CD14-positive monocyte (primary cell): Measurements from ENCODE around the gene TDRD7. TPM values are rescaled to one million over a fixed set of nuclear protein-coding genes. Genes with fewer than 3 reads are reported as not detected.

ENCODE experiments used
- DNase-seq, 3 donors: peaks; one replicate each; pipeline ENCODE4 v3.0.0-alpha.2; 2011 to 2022
- H2AFZ ChIP-seq: 2 replicates; pipeline ENCODE4 v1.6.0; 2012; ENCODE audit warnings: mild to moderate bottlenecking, low read depth, low read length, inconsistent platforms; ENCODE audit not compliant: insufficient read depth, poor library complexity, severe bottlenecking
- H3K27ac ChIP-seq, 2 donors: 1 replicate in 1 of 2; 2 replicates in 1 of 2; pipeline ENCODE4 v1.5.1; 2012 to 2013; ENCODE audit warnings: low read length in 2 of 2, control low read depth in 1 of 2, inconsistent platforms in 1 of 2, low read depth in 1 of 2, mild to moderate bottlenecking in 1 of 2
- H3K27me3 ChIP-seq, 2 donors: one replicate each; pipeline versions ENCODE4 v1.6.0 to v1.6.1; 2011 to 2013; ENCODE audit warnings: low read length in 2 of 2; ENCODE audit not compliant: control insufficient read depth in 2 of 2, insufficient read depth in 2 of 2
- H3K36me3 ChIP-seq, 2 donors: replicated peaks in 1 of 2; 1 replicate in 1 of 2; 2 replicates in 1 of 2; pipeline versions ENCODE4 v1.5.1 to v1.6.1; 2012 to 2013; ENCODE audit warnings: low read length in 2 of 2, control low read depth in 1 of 2, inconsistent platforms in 1 of 2, mild to moderate bottlenecking in 1 of 2; ENCODE audit not compliant: insufficient read depth in 2 of 2, control insufficient read depth in 1 of 2
- H3K4me1 ChIP-seq, 2 donors: 1 replicate in 1 of 2; 2 replicates in 1 of 2; pipeline versions ENCODE4 v1.5.1 to v1.6.1; 2012 to 2013; ENCODE audit warnings: low read length in 2 of 2, control low read depth in 1 of 2, inconsistent platforms in 1 of 2, mild to moderate bottlenecking in 1 of 2, moderate library complexity in 1 of 2; ENCODE audit not compliant: insufficient read depth in 2 of 2, control insufficient read depth in 1 of 2
- H3K4me2 ChIP-seq: replicated peaks from 2 replicates; pipeline ENCODE3; 2012; ENCODE audit warnings: low read length, moderate library complexity, mild to moderate bottlenecking; ENCODE audit not compliant: poor library complexity, severe bottlenecking; ENCODE audit errors: extremely low read depth
- H3K4me3 ChIP-seq, 3 experiments: fragments of 200-600 bp in 1 of 3; sonication (generic) in 1 of 3; replicated peaks in 1 of 3; 1 replicate in 2 of 3; 2 replicates in 1 of 3; pipeline ENCODE4 v1.5.1; 2011 to 2013; ENCODE audit warnings: low read length in 3 of 3, mild to moderate bottlenecking in 3 of 3, control low read depth in 2 of 3, low read depth in 2 of 3, inconsistent platforms in 1 of 3, moderate library complexity in 1 of 3
- H3K79me2 ChIP-seq: 2 replicates; pipeline ENCODE4 v1.6.0; 2012; ENCODE audit warnings: mild to moderate bottlenecking, control low read depth, inconsistent platforms, low read length, moderate library complexity; ENCODE audit not compliant: insufficient read depth
- H3K9ac ChIP-seq: 2 replicates; pipeline ENCODE4 v1.6.0; 2017; ENCODE audit warnings: low read length, mild to moderate bottlenecking; ENCODE audit not compliant: insufficient read depth, poor library complexity, severe bottlenecking
- H3K9me3 ChIP-seq, 2 donors: replicated peaks in 1 of 2; 1 replicate in 1 of 2; 2 replicates in 1 of 2; pipeline versions ENCODE4 v1.5.1 to v1.6.1; 2012 to 2013; ENCODE audit warnings: low read length in 2 of 2, control low read depth in 1 of 2; ENCODE audit not compliant: control insufficient read depth in 1 of 2, insufficient read depth in 1 of 2
- H4K20me1 ChIP-seq: 2 replicates; pipeline ENCODE4 v1.6.0; 2012; ENCODE audit warnings: mild to moderate bottlenecking, low read length, control low read depth, moderate library complexity; ENCODE audit not compliant: insufficient read depth
- H3K27ac Mint-ChIP-seq, 7 donors: one replicate each; pipeline ENCODE4 v1.8.0; 2020; ENCODE audit warnings: mild to moderate bottlenecking in 7 of 7, mixed read lengths in 7 of 7, moderate library complexity in 6 of 7, inconsistent platforms in 2 of 7
- H3K27me3 Mint-ChIP-seq, 3 donors: one replicate each; pipeline ENCODE4 v1.8.0; 2021 to 2022; ENCODE audit warnings: low read depth in 3 of 3, mild to moderate bottlenecking in 3 of 3, mixed read lengths in 3 of 3, moderate library complexity in 3 of 3, inconsistent platforms in 1 of 3
- H3K36me3 Mint-ChIP-seq, 2 donors: one replicate each; pipeline ENCODE4 v1.8.0; 2020; ENCODE audit warnings: mixed read lengths in 2 of 2, inconsistent platforms in 1 of 2, mild to moderate bottlenecking in 1 of 2
- H3K4me1 Mint-ChIP-seq: one replicate; pipeline ENCODE4 v1.8.0; 2020; ENCODE audit warnings: mild to moderate bottlenecking, mixed read lengths
- H3K4me3 Mint-ChIP-seq, 2 donors: one replicate each; pipeline ENCODE4 v1.8.0; 2020; ENCODE audit warnings: mild to moderate bottlenecking in 2 of 2, mixed read lengths in 2 of 2, moderate library complexity in 1 of 2
- H3K9me3 Mint-ChIP-seq, 7 donors: one replicate each; pipeline ENCODE4 v1.8.0; 2020 to 2022; ENCODE audit warnings: mixed read lengths in 7 of 7, mild to moderate bottlenecking in 6 of 7, moderate library complexity in 6 of 7, inconsistent platforms in 2 of 7
- WGBS: methylation state at CpG from one replicate; pipeline ENCODE4 v1.1.5; 2013; ENCODE audit warnings: missing lambda C conversion rate; ENCODE audit not compliant: insufficient coverage; 5-methylcytosine and 5-hydroxymethylcytosine counted together
- intact Hi-C, 2 donors: fragments of 100-400 bp; cut with micrococcal nuclease; formaldehyde crosslinking; loops; one replicate each; pipeline versions ENCODE4 v1.15.0 to v1.15.1; 2023
- polyA plus RNA-seq, 3 donors: library from polyadenylated mRNA; depleted of rRNA in 1 of 3; unstranded in 2 of 3; stranded (reverse) in 1 of 3; fragments of 300-500 nt in 2 of 3; fragments of >200 nt in 1 of 3; fragmentation: Illumina TruSeq in 2 of 3; gene quantifications; 1 replicate in 2 of 3; 2 replicates in 1 of 3; pipeline ENCODE4 v1.2.3, GENCODE V29; 2012 to 2021
- TF ChIP-seq, protein P1 (sequence below): fragments of 200-600 bp; IDR thresholded peaks from one replicate; pipeline ENCODE4 v1.8.0; 2022; ENCODE audit warnings: antibody characterized with exemption, mild to moderate bottlenecking

TDRD7 gene
- polyA plus RNA-seq, 3 donors = 8.1 to 12.0 (median 11.1) TPM

DNA sequence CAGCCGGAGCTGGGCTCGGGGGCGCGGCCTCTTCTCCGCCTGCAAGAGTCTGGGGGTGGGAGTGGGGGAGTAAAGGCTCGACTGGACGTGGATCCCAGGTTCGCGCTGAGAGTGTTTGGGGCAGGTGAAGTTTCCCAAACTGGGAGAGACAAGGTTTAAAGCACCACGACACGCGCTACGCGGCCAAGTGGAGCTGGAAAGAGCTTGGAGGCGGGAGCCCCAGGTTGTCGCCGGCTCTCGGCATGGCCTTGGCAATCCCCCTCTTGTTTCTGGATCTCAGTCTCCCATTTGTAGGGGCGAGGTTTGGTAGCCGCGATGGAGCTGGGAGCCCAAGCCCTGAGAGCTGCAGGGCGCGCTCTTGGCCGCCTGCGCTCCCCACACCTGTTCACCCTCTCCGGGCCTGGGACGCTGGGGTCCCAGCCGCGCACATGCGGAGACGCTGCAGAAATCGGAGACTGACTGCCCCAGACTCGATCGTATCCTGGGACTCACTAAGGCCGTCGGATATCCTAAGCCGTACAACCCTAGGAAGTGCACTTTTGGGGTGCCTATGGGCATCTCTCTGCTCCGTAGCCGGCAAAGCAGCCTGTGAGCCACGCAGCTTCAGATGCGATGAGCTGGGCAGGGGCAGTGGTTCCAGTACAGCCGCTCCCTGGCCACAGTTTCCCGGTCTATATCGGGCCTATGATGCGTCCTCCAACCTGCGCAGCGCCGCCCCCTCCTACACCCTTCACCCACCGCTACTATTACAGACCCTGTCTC, 90.5 kb downstream of the TDRD7 start:
- Mint-ChIP-seq H3K4me1 (peaks cover 22% of the 10 kb centered on the region), H3K27me3 (peaks cover 60 to 65% (median 61%) of the 10 kb centered on the region in 3 donors), H3K4me3 (peak overlapping the region; percentile 76 to 93), H3K27ac (peak overlapping the region in 2 of 7 donors; percentile 22 to 68), H3K36me3 (peaks cover 10 to 12% of the 10 kb centered on the region in 2 donors), H3K9me3 (peaks cover 0 to 28% (median 16%) of the 10 kb centered on the region in 7 donors)
- H3K4me3 ChIP-seq = peak overlapping the region; percentile 13 to 79 (median 61)
- peaks cover 0 to 17% of the 10 kb centered on the region in 2 donors for H3K9me3 ChIP-seq
- H3K4me1 ChIP-seq = peaks cover 17 to 22% of the 10 kb centered on the region in 2 donors
- H3K36me3 ChIP-seq = no peaks in the 10 kb centered on the region
- peak overlapping the region; percentile 85 for H2AFZ ChIP-seq
- H3K27ac ChIP-seq = no peak overlapping the region
- TF ChIP-seq, protein P1, sequence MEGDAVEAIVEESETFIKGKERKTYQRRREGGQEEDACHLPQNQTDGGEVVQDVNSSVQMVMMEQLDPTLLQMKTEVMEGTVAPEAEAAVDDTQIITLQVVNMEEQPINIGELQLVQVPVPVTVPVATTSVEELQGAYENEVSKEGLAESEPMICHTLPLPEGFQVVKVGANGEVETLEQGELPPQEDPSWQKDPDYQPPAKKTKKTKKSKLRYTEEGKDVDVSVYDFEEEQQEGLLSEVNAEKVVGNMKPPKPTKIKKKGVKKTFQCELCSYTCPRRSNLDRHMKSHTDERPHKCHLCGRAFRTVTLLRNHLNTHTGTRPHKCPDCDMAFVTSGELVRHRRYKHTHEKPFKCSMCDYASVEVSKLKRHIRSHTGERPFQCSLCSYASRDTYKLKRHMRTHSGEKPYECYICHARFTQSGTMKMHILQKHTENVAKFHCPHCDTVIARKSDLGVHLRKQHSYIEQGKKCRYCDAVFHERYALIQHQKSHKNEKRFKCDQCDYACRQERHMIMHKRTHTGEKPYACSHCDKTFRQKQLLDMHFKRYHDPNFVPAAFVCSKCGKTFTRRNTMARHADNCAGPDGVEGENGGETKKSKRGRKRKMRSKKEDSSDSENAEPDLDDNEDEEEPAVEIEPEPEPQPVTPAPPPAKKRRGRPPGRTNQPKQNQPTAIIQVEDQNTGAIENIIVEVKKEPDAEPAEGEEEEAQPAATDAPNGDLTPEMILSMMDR = no peak
- peaks cover 51 to 63% of the 10 kb centered on the region in 2 donors for H3K27me3 ChIP-seq
- H3K79me2 ChIP-seq = no peaks in the 10 kb centered on the region
- H4K20me1 ChIP-seq = no peaks in the 10 kb centered on the region
- no peak for DNase-seq
- peak overlapping the region; percentile 51 for H3K9ac ChIP-seq
- under 1% methylated on average over 49 of the region's 49 CpGs for WGBS
- intact Hi-C loops = no loop called here
- peak overlapping the region; percentile 97 for H3K4me2 ChIP-seq

DNA sequence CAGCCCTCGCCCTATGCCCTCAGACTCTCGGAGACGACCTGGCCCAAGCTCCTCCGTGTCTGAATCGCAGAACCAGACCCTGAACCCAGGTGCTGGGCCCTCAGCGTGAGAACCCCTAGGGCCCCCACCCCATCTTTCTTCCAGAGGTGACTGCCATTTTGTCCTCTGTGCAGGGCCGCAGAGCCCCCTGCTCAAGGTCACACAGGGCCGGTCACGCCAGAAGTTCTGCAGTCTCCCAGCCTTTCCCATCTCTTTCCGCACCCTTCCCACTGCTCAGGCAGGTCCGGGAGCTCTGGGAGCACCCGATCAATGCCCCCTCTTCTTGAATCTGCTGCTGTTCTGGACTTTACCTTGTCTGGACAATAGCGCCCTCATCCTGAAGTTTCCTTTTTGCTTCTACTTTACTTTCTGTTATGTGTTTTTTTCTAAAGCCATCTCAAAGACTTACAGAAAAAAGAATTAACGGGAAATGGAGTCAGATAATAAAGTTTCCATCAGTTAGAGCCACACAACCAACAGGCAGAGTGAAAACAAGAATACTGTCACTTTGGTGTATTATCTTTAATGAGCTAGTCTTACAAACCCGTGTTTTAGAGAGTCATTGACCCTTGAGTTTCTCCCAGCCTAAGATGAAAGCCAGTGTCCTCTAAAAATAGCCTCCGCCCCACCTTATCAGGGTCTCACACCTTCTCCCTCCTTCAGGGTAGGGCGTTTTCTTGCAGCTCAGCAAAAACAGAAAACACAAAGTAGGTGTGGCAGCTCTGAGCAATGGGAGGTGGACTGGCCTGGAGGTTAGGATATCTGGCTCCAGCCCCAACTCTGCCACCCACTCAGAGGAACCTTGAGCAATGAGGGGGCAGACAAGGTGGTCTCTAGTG, 91.3 kb downstream of the TDRD7 start:
- intact Hi-C loops = no loop called here
- peaks cover 17 to 22% of the 10 kb centered on the region in 2 donors for H3K4me1 ChIP-seq
- H3K9ac ChIP-seq = no peak overlapping the region
- peak overlapping the region in 2 of 7 donors; percentile 22 to 68 for H3K27ac Mint-ChIP-seq
- no peaks in the 10 kb centered on the region for H3K36me3 ChIP-seq
- H4K20me1 ChIP-seq = no peaks in the 10 kb centered on the region
- peak overlapping the region; percentile 97 for H3K4me2 ChIP-seq
- no peak overlapping the region for H3K27ac ChIP-seq
- H3K4me1 Mint-ChIP-seq = peaks cover 22% of the 10 kb centered on the region
- H3K9me3 Mint-ChIP-seq = peaks cover 0 to 22% (median 14%) of the 10 kb centered on the region in 7 donors
- DNase-seq = no peak
- TF ChIP-seq, protein P1 = no peak
- peaks cover 4 to 12% of the 10 kb centered on the region in 2 donors for H3K36me3 Mint-ChIP-seq
- WGBS = 31% methylated on average over 12 of the region's 17 CpGs
- H3K27me3 Mint-ChIP-seq = peaks cover 58 to 65% (median 59%) of the 10 kb centered on the region in 3 donors
- H3K27me3 ChIP-seq = peaks cover 51 to 63% of the 10 kb centered on the region in 2 donors
- no peaks in the 10 kb centered on the region for H3K79me2 ChIP-seq
- peaks cover 0 to 17% of the 10 kb centered on the region in 2 donors for H3K9me3 ChIP-seq
- H3K4me3 ChIP-seq = peak overlapping the region in 1 of 3 experiments; percentile 79
- H3K4me3 Mint-ChIP-seq = peak overlapping the region; percentile 76 to 93
- peak overlapping the region; percentile 85 for H2AFZ ChIP-seq
